ENCODE measurements around the gene TPGS1. TPM values are rescaled to one million over a fixed set of nuclear protein-coding genes. Genes with fewer than 3 reads are reported as not detected.

Gene TPGS1
- polyA plus RNA-seq, 10 donors: 3.2 to 11.4 (median 6.1) TPM

DNA sequence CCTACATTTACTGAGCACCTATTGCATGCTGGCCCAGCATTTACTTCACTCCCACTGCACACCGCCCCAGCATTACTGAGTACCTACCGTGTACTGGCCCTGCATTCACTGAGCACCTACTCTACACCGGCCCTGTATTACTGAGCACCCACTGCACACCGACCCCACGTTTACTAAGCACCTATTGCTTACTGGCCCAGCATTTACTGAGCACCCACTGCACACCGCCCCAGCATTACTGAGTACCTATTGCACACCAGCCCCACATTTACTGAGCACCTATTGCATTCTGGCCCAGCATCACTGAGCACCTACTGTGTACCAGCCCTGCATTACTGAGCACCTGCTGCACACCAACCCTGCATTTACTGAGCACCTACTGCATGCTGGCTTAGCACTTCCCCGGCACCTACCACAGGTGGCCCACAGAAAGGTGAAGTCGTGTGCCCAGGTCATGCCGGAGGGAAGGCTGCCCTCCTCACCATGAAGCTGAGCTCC, 6.9 kb downstream of the TPGS1 start:
- DNase-seq: no peak

- peak; percentile 92 to 96 (median 94) for DNase-seq
Measured at GRCh38 chr19:517721-518597, 10.7 kb downstream of the TPGS1 start.

DNA sequence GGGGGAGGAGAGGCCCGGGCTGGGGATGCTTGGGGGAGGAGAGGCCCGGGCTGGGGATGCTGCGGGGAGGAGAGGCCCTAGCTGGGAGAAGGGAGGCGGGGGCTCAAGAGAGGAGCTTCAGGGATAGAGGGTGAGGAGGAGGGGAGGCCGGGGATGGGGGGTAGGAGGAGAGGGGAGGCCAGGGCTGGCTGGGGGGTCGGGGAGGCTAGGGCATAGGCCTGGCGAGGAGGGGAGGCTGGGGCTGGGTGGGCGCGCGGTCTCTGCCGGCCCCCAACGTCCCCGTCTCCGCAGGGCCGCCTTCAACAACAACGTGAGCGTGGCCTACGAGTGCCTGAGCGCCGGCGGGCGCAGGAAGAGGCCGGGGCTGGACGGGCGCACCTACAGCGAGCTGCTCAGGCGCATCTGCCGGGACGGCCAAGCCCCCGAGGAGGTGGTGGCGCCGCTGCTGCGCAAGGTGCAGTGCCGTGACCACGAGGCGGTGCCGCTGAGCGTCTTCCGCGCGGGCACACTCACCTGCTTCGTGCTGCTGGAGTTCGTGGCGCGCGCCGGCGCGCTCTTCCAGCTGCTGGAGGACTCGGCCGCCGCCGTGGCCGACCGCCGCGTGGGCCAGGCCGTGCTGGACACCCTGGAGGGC, 11.4 kb downstream of the TPGS1 start:
- DNase-seq: peak; percentile 21 to 83 (median 42)

DNA sequence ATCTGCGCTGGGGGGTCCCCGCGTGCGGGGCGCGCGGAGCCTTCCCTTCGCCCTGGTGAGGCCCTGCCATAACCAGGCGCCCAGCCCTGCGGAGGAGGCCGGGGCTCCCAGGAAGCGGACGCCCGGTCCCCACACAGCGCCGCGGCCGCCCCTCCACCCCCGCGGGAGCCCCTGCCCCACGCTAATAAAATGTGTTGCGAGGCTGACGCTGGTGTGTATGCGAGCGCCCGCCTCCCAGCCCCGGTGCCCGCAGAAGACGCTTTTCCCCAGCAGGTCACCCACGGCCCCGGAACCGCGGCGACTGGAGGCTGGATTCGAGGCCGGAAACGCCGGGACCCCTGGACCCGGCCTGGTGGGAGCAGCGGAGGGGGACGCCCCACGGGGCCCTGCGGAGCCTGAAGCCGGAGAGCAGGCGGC, 12.2 kb downstream of the TPGS1 start:
- no peak for DNase-seq

DNA sequence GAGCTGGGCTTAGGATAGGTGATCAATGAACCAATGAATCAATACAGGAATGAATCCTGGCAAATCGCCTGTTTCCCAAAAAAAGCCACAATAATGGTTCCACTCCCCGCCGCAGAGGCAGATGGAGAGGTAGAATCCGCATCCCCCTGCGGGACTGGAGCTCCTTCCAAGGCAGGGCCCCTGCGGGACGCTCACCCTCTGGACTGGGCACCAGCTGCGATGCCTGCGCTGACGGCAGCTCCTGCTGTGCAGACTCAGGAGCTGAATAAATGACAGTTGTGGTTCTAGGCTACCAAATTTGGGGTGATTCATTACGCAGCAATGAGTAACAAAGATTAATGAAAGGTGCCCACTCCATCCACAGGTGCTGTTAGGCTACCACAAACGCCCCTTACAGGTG, 15.4 kb downstream of the TPGS1 start:
- DNase-seq: no peak

DNA sequence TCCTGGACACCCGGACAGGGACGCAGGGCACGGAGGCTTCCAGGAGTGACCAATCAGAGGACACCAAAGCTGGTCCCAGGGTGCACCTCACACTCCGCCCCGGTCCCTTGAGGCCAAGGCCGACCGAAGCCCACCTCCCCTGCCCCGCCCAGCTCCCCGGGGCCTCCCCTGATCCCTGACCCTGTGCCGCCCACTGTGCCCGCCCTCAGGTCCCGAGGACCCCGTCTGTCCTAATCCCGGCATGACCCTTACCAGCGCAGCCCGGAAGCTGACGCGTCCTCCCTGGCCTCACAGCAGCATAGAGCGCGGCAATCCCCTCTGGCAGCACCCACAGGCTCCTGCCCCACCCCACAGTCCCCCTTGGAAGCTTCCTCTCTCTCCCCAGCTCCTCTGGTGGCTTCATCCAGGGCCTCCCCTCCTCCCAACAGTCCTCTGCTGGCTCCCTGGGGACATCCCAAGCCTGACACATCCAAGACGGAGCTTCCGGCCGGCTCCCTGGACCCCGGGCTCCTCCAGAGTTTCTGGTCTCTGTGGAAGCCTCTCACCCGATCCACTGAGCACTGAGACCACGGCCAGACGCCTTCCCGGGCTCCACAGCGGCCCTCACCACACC, 16.9 kb downstream of the TPGS1 start:
- no peak for DNase-seq

GRCh38 chr19:525029-525428, 17.7 kb downstream of the TPGS1 start:
- DNase-seq: no peak

DNA sequence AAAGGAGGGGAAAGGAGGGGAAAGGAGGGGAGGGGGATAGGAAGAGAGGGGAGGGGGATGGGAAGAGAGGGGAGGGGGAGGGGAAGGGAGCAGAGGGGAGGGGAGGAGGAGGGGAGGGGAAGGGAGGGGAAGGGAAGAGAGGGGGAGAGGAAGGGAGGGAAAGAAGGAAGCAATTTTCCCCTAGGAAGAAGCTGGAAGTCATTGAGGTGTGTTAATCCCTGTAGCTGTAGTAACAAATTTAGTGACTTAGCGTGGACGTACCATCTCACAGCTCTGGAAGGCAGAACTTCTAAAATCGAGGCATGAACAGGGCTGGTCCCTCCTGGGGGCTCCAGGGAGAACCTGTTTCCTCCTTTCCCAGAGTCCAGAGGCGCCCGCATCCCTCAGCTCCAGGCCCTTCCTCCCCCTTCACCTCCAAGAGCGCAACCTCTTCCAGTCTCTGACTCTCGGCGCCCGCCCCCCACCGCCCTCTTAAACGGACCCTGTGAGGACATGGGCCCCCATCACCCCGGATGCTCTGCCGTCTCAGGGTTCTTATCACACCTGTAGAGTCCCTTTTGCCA, 18.6 kb downstream of the TPGS1 start:
- no peak for DNase-seq

DNA sequence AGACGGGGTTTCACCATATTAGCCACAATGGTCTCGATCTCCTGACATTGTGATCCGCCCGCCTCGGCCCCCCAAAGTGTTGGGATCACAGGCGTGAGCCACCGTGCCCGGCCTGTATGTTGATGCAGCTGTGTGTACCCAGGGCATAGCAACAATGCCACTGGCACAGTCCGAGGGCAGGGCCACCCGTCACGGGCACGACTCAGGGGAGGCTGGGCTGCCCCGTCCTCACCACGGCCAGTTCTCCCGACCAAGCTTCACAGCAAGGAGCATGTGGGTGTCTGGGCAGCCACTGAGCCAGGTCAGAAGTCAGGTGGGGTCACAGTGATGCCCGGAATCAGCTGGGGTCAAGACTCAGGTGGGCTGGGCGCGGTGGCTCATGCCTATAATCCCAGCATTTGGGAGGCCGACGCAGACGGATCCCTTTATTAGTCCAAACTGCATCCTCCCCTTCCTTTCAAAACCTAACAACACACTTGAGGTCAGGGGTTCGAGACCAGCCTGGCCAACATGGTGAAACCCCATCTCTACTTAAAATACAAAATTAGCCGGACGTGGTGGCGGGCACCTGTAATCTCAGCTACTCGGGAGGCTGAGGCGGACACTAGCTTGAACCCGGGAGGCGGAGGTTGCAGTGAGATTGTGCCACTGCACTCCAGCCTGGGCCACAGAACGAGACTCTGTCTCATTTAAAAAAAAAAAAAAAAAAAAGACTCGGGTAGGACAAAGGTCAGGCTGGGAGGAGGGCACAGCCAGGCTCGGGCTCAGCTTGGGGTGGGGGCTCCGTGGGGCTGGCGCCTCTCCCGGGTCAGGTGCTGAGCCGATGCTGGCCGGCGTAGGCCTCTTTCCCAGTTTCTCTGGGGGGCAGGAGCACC, 23.1 kb downstream of the TPGS1 start:
- DNase-seq: no peak

- DNase-seq: peak; percentile 88 to 95 (median 93)
Measured at GRCh38 chr19:531009-531752, 23.9 kb downstream of the TPGS1 start.

DNA sequence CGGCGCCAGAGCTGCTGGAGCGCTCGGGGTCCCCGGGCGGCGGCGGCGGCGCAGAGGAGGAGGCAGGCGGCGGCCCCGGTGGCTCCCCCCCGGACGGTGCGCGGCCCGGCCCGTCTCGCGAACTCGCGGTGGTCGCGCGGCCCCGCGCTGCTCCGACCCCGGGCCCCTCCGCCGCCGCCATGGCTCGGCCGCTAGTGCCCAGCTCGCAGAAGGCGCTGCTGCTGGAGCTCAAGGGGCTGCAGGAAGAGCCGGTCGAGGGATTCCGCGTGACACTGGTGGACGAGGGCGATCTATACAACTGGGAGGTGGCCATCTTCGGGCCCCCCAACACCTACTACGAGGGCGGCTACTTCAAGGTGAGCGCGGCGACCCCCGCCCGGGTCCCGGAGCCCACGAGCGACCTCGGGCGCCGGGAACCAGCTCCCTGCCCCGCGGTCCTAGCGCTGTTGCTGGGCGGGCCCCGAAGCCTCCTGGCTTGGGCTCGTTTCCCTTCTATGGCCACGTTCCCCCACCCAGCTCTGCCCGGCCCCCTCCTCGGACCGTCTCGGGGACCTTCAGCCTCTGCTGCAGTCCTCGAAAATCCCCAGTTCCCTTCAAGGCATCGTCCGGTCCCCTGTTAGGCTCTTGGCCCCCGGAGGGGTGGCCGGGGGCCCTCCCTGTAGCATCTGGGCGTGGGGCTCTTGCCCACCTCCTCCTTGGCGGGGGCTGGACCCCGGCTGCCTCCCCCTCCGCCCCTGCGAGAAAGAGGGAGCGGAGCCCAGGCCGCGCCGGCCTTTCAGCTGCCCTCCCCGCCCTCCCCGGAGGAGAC, 24.7 kb downstream of the TPGS1 start, which contains the start of gene CDC34:
CDC34 (plus strand) TSS at position 8 of the 808 bp plus-strand sequence; CDS start at position 180, 172 bp downstream.
- peak in 1 of 3 donors; percentile 59 for DNase-seq

DNA sequence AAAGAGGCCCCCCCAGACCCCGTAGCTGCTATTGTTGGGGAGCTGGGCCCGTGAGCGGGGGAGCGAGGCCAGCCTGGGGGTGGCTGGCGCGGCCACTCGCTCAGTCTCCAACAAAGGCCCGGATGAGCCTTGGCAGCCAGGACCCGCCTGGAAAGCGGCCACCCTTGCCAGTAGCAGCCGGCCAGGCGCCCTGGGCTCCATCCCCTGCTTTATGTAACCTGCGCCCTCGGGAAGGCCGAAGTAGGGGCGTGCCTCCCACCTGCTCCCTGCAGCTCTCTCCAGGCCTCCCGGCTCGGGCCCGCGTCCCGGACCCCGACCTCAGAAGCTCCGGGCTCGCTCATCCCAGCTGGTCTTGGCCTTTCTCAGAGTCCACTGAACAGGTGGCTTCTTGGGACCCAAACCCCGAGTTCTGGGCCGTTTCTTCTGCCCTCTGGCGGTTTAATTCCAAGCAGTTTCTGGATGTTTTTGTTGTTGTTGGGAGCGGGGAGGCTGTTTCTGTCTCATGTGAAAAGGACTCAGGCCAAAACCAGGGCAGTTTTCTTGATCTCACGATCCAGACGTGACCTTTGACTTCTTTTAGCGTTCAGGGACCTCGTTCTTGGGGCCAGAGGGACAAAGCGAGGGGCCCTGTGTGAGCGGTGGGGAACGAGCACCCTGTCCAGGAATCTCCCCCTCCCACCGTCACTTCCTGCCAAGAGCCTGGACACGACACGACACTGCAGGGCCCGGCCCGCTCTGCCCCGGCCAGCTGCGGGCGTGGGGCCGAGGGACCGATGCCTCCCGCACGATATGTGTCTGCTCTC, 25.5 kb downstream of the TPGS1 start:
- peak; percentile 54 to 89 (median 74) for DNase-seq

- no peak for DNase-seq
Measured at GRCh38 chr19:533364-534058, 26.2 kb downstream of the TPGS1 start.

DNA sequence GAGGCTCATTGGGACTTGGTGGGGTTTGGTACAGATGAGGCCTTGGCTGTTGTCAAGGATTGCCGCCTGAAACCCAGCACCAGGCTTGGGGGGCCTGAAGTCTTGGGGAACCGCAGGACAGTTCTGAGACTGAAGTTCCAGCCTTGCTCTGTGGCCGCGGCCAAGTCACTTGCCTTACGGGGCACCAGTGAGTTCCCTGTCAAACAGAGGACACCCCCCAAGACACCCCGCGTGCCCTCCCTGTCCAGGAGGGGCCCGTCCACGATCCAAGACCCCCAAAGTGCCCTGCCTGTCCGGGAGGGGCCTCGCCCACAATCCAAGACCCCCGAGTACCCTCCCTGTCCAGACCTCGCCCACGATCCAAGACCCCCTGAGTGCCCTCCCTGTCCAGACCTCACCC, 26.8 kb downstream of the TPGS1 start:
- DNase-seq: no peak

DNA sequence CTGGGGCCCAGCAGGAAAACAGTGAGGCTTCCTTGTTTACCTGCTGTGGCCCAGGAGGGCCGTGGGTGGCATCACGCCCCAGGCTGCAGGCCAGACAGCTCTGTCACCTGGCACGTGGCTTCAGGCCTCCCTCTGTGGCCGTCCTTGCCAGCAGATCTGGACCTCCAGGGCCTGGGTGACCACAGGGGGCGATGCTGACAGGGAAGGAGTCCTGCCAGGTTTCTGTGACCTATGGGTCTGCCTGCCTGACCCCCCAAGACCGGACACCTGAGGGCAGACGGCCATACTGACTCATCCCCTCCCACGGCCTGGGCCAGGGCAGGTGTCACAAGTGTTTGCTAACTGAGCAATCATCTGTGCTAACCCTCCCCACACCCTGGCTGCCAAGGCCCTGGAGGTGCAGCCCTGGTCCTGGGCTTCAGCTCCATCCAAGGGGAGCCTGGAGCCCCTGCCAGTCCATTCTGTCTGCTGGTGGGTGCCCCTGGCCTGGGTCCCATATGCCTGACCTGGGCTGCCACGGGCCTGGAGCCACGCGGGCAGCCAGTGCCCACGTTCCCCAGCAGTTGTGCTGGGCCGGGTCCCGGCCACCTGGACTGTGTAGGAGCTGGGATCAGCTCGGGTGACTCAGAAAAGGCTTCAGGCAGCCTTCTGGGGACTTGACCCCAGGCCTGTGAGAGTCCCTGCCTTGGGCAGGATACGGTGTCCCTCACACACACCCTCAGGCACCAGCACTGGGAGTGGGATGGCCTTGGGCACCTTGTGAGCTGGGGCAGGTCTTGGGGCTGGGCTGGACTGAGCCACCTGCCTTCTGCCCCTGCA, 27.9 kb downstream of the TPGS1 start:
- DNase-seq: no peak

- no peak for DNase-seq
Measured at GRCh38 chr19:536031-536880, 29.0 kb downstream of the TPGS1 start.
